Activated naive CD4-positive, alpha-beta T cell treated with anti-CD3 and anti-CD28 coated beads, Interleukin-2, amount 50 U/mL, for 72 hours (primary cell): Measurements from ENCODE around the gene HMOX2. TPM values are rescaled to one million over a fixed set of nuclear protein-coding genes. Genes with fewer than 3 reads are reported as not detected.

Experiments used
- ATAC-seq, 2 donors: fragments of 150-1000 bp; cut with Tn5 transposase; 2 replicates each; pipeline ENCODE4 v1.10.0; 2021; ENCODE audit warnings: mild to moderate bottlenecking in 2 of 2, moderate library complexity in 2 of 2
- DNase-seq, 2 donors: peaks; one replicate each; pipeline ENCODE4 v3.0.0; 2021 to 2022; ENCODE audit warnings: low spot score in 2 of 2
- H3K27ac Mint-ChIP-seq, 2 donors: one replicate each; pipeline ENCODE4 v1.8.0; 2022; ENCODE audit warnings: mild to moderate bottlenecking in 2 of 2, mixed read lengths in 2 of 2
- H3K36me3 Mint-ChIP-seq, 2 donors: one replicate each; pipeline ENCODE4 v1.8.0; 2022; ENCODE audit warnings: mixed read lengths in 2 of 2
- H3K9me3 Mint-ChIP-seq, 2 donors: one replicate each; pipeline ENCODE4 v1.8.0; 2022; ENCODE audit warnings: mixed read lengths in 2 of 2
- total RNA-seq, 2 donors: library from RNA; stranded (reverse); gene quantifications; one replicate each; pipeline ENCODE4 v1.2.3, GENCODE V29; 2022

Gene HMOX2, protein sequence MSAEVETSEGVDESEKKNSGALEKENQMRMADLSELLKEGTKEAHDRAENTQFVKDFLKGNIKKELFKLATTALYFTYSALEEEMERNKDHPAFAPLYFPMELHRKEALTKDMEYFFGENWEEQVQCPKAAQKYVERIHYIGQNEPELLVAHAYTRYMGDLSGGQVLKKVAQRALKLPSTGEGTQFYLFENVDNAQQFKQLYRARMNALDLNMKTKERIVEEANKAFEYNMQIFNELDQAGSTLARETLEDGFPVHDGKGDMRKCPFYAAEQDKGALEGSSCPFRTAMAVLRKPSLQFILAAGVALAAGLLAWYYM
- 10 to 100 TPM; 32.5 to 56.4 TPM for total RNA-seq

GRCh38 chr16:4475880-4476788 is at the start of gene HMOX2:
Gene HMOX2, plus strand, starts transcription at chr16:4476398. Its CDS starts 29,127 bp downstream, at chr16:4505525.
- peak; percentile 98 to 99 for DNase-seq
- peak; percentile 87 to 90 for ATAC-seq
- Mint-ChIP-seq H3K9me3 (no peaks in the 10 kb centered on the region), H3K27ac (peak within 1 kb of the TSS; percentile 92 to 94), H3K36me3 (peaks cover 4% of the 10 kb centered on the region in 2 donors)

GRCh38 chr16:4426722-4427372 is 49.4 kb upstream of the HMOX2 start:
- ATAC-seq (no peak), DNase-seq (no peak)
- H3K36me3 Mint-ChIP-seq = peaks cover 17 to 23% of the 10 kb centered on the region in 2 donors
- H3K27ac Mint-ChIP-seq = peak overlapping the region; percentile 99
- no peaks in the 10 kb centered on the region for H3K9me3 Mint-ChIP-seq

GRCh38 chr16:4428500-4428899 is 47.7 kb upstream of the HMOX2 start:
- ATAC-seq (no peak), DNase-seq (no peak)
- H3K27ac Mint-ChIP-seq = no peak overlapping the region
- H3K36me3 Mint-ChIP-seq = peaks cover 17 to 23% of the 10 kb centered on the region in 2 donors
- no peaks in the 10 kb centered on the region for H3K9me3 Mint-ChIP-seq

DNA sequence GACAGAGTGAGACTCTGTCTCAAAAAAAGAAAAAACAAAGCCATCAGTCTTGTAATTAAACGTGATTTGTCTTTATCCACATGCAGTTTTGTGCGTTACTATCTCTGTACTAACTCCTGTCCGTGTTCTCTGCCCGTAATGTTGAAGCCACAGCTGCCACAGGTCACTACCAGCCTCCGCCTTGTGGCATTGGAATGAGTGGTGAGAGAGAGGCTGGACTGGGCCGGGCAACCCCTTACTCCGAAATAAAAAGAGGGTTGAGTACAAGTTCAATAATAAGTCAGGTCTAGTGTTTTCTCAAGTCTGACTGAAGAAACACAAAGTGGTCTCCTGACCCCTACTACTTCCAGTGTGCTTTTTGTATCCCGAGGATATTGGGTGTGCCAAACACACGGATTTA is 45.2 kb upstream of the HMOX2 start:
- no peak for DNase-seq
- no peak for ATAC-seq
- Mint-ChIP-seq H3K9me3 (no peaks in the 10 kb centered on the region), H3K27ac (no peak overlapping the region), H3K36me3 (peaks cover 21 to 22% of the 10 kb centered on the region in 2 donors)

DNA sequence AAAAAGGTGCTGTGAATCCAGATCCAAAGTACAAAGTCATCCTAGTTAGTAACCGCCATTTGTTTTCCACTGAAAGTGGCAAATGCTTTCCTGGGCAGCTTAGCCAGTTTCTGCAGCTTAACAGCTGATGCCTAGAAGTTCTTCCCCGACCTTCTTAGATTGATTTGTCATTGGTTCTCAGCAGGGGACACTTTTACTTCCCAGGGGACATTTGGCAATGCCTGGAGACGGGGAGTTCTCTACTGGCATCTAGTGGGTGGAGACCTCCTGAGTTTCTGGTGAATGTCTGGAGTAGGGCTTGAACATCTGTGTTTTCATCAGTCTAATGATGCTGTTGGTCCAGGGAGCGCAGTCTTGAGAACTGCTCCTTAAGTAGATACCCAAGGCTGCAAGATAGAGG is 43.0 kb upstream of the HMOX2 start:
- Mint-ChIP-seq H3K9me3 (no peaks in the 10 kb centered on the region), H3K27ac (peak overlapping the region in 1 of 2 donors; percentile 23), H3K36me3 (peaks cover 15% of the 10 kb centered on the region in 2 donors)
- ATAC-seq (no peak), DNase-seq (no peak)

- no peak for ATAC-seq
- peak overlapping the region; percentile 23 to 84 for H3K27ac Mint-ChIP-seq
- H3K36me3 Mint-ChIP-seq = peaks cover 11 to 15% of the 10 kb centered on the region in 2 donors
- no peak for DNase-seq
- no peaks in the 10 kb centered on the region for H3K9me3 Mint-ChIP-seq
Measured at GRCh38 chr16:4433914-4434787, 42.0 kb upstream of the HMOX2 start.

- no peak for DNase-seq
- H3K9me3 Mint-ChIP-seq = no peaks in the 10 kb centered on the region
- peaks cover 11 to 15% of the 10 kb centered on the region in 2 donors for H3K36me3 Mint-ChIP-seq
- no peak for ATAC-seq
- H3K27ac Mint-ChIP-seq = peak overlapping the region; percentile 61 to 81
Measured at GRCh38 chr16:4435337-4436067, 40.7 kb upstream of the HMOX2 start.

- no peak for DNase-seq
- H3K27ac Mint-ChIP-seq = no peak overlapping the region
- peaks cover 11 to 15% of the 10 kb centered on the region in 2 donors for H3K36me3 Mint-ChIP-seq
- ATAC-seq = no peak
- H3K9me3 Mint-ChIP-seq = no peaks in the 10 kb centered on the region
Measured at GRCh38 chr16:4437366-4437765, 38.8 kb upstream of the HMOX2 start.

DNA sequence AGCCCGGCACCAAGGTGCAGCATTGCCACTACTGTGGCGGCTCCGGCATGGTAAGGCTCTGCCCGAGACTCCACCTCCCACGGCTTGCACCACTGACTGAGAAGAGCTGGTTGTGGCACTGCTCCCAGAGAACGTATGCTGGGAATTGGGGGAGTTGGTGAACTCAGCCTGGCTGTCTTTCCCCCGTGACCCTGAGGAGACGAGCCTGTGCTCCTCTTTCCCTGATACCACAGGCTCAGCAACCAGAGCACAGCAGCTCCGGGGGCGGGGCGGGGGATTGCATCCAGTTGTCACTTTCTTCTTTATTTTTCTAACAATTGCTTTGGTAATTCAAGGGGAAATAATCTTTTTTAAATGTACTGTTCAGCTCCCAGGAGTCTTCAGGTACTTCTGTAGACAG is 33.8 kb upstream of the HMOX2 start:
- Mint-ChIP-seq H3K36me3 (peaks cover 9 to 17% of the 10 kb centered on the region in 2 donors), H3K9me3 (no peaks in the 10 kb centered on the region), H3K27ac (peak overlapping the region in 1 of 2 donors; percentile 50)
- no peak for ATAC-seq
- no peak for DNase-seq

DNA sequence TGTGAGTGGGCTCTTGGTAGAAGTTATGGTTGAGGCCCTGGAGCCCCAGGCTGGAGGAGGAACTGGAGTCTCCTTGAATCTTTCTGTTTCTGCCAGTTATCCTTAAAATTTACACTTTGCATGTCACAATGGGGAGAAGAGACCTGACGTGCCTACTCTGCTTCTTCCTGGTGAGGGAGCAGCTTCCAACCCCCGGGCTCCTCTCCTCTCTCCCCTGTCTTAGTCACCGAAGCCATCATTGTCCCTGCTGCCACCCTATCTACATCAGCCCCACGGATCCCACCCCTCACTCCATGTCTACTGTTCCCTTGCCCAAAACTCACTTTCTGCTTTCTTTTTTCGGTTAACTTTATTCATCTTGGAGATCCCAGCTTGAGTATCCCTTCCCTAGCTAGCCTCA is 32.9 kb upstream of the HMOX2 start:
- peaks cover 8 to 16% of the 10 kb centered on the region in 2 donors for H3K36me3 Mint-ChIP-seq
- ATAC-seq (no peak), DNase-seq (no peak)
- peak overlapping the region; percentile 32 to 38 for H3K27ac Mint-ChIP-seq
- H3K9me3 Mint-ChIP-seq = no peaks in the 10 kb centered on the region

- ATAC-seq (no peak), DNase-seq (no peak)
- H3K9me3 Mint-ChIP-seq = no peaks in the 10 kb centered on the region
- peak overlapping the region; percentile 32 to 38 for H3K27ac Mint-ChIP-seq
- H3K36me3 Mint-ChIP-seq = peaks cover 8 to 16% of the 10 kb centered on the region in 2 donors
Measured at GRCh38 chr16:4443986-4444385, 32.2 kb upstream of the HMOX2 start.

GRCh38 chr16:4450430-4450829 is 25.8 kb upstream of the HMOX2 start:
- Mint-ChIP-seq H3K36me3 (peaks cover 0 to 14% of the 10 kb centered on the region in 2 donors), H3K9me3 (no peaks in the 10 kb centered on the region), H3K27ac (no peak overlapping the region)
- ATAC-seq (no peak), DNase-seq (no peak)

DNA sequence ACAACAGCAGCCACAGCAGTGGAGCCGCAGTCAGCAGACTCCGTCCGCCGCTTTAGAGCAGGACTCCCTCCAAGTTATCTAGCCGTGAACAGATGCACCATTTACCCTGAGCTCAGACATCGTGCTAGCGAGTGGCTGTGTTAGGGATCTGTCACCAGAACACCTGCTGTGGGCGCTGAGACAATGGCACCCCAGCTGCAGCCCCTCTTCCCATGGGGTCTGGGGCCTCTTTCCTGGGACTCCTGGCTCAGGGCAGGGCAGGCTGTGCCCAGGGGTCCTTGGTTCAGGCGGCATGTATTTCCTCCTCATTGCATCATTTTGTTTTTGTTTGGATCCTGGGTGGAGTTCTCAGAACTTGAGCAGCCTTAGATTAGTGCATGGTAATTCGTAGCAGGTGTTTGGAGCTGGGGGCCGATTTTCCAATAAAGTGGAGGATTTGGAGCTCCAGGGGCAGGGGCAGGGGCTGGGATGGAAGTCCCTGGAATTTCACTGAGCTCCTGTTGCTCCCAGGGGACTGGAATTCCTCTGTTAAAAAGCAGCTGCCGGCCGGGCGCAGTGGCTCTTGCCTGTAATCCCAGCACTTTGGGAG is 25.2 kb upstream of the HMOX2 start:
- ATAC-seq (no peak), DNase-seq (no peak)
- peaks cover 0 to 16% of the 10 kb centered on the region in 2 donors for H3K36me3 Mint-ChIP-seq
- no peaks in the 10 kb centered on the region for H3K9me3 Mint-ChIP-seq
- peak overlapping the region in 1 of 2 donors; percentile 82 for H3K27ac Mint-ChIP-seq

GRCh38 chr16:4452674-4453073 is 23.5 kb upstream of the HMOX2 start:
- DNase-seq (no peak), ATAC-seq (no peak)
- no peaks in the 10 kb centered on the region for H3K9me3 Mint-ChIP-seq
- H3K36me3 Mint-ChIP-seq = peaks cover 6 to 12% of the 10 kb centered on the region in 2 donors
- peak overlapping the region; percentile 12 to 92 for H3K27ac Mint-ChIP-seq

GRCh38 chr16:4454623-4455022 is 21.6 kb upstream of the HMOX2 start:
- DNase-seq (no peak), ATAC-seq (no peak)
- peak overlapping the region in 1 of 2 donors; percentile 72 for H3K27ac Mint-ChIP-seq
- no peaks in the 10 kb centered on the region for H3K9me3 Mint-ChIP-seq
- H3K36me3 Mint-ChIP-seq = peaks cover 6 to 12% of the 10 kb centered on the region in 2 donors
